ENCODE results near the gene RNF169. TPM values are rescaled to one million over a fixed set of nuclear protein-coding genes. Genes with fewer than 3 reads are reported as not detected.
"Not testable (repeated sequence)": the region's sequence is repeated elsewhere in the genome, so short reads cannot be mapped to it uniquely, and the experiment has no call there.

The RNF169 gene
- total RNA-seq, 1 donor from 2014 or later, result 21.2 TPM

GRCh38 chr11:74824285-74824982 lies 75.8 kb downstream of the RNF169 start:
- intact Hi-C loops (cut with DNase I), result no loop called here
- Histone ChIP-seq H3K27me3 (ENCODE audit: low read depth) (no peaks in the 10 kb centered on the region), H3K4me1 (peaks cover 22% of the 10 kb centered on the region), H3K27ac (no peak overlapping the region), H3K36me3 (no peaks in the 10 kb centered on the region), H3K9me3 (no peaks in the 10 kb centered on the region), H3K4me3 (no peak overlapping the region)
- TF ChIP-seq, protein P1, sequence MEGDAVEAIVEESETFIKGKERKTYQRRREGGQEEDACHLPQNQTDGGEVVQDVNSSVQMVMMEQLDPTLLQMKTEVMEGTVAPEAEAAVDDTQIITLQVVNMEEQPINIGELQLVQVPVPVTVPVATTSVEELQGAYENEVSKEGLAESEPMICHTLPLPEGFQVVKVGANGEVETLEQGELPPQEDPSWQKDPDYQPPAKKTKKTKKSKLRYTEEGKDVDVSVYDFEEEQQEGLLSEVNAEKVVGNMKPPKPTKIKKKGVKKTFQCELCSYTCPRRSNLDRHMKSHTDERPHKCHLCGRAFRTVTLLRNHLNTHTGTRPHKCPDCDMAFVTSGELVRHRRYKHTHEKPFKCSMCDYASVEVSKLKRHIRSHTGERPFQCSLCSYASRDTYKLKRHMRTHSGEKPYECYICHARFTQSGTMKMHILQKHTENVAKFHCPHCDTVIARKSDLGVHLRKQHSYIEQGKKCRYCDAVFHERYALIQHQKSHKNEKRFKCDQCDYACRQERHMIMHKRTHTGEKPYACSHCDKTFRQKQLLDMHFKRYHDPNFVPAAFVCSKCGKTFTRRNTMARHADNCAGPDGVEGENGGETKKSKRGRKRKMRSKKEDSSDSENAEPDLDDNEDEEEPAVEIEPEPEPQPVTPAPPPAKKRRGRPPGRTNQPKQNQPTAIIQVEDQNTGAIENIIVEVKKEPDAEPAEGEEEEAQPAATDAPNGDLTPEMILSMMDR (IDR thresholded peaks at IDR 0.05), result no peak
- DNase-seq, result no peak
- ATAC-seq, result no peak

DNA sequence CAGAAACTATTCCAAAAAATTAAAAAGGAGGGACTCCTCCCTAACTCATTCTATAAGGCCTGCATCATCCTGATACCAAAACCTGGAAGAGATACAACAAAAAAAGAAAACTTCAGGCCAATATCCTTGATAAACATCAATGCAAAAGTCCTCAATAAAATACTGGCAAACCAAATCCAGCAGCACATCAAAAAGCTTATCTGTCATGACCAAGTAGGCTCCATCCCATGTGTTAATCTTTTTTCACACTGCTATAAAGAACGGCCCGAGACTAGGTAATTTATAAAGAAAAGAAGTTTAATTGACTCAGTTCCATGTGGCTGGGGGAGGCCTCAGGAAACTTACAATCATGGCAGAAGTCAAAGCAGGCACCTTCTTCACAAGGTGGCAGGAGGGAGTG lies 76.9 kb downstream of the RNF169 start:
- H3K9me3 ChIP-seq; H3K27me3 ChIP-seq (ENCODE audit: low read depth); intact Hi-C loops (cut with DNase I); H3K27ac ChIP-seq; H3K4me3 ChIP-seq; DNase-seq; ATAC-seq; H3K36me3 ChIP-seq: not testable (repeated sequence)
- peaks cover 14% of the 10 kb centered on the region for H3K4me1 ChIP-seq

GRCh38 chr11:74826901-74827300 lies 78.3 kb downstream of the RNF169 start:
- intact Hi-C loops (cut with DNase I), result no loop called here
- Histone ChIP-seq H3K36me3 (no peaks in the 10 kb centered on the region), H3K4me3 (no peak overlapping the region), H3K9me3 (no peaks in the 10 kb centered on the region), H3K27ac (no peak overlapping the region), H3K27me3 (ENCODE audit: low read depth) (no peaks in the 10 kb centered on the region), H3K4me1 (peaks cover 12% of the 10 kb centered on the region)
- ATAC-seq, result no peak
- TF ChIP-seq, protein P1 (IDR thresholded peaks at IDR 0.05), result no peak
- no peak for DNase-seq

- intact Hi-C loops (cut with DNase I), result no loop called here
- Histone ChIP-seq H3K4me3 (no peak overlapping the region), H3K27me3 (ENCODE audit: low read depth) (no peaks in the 10 kb centered on the region), H3K36me3 (peaks cover 59% of the 10 kb centered on the region), H3K27ac (no peak overlapping the region), H3K9me3 (no peaks in the 10 kb centered on the region), H3K4me1 (no peaks in the 10 kb centered on the region)
- DNase-seq (no peak), ATAC-seq (no peak)
- TF ChIP-seq, protein P1 (IDR thresholded peaks at IDR 0.05), result no peak
These were observed 88.5 kb downstream of the RNF169 start for GRCh38 chr11:74837191-74837590.

DNA sequence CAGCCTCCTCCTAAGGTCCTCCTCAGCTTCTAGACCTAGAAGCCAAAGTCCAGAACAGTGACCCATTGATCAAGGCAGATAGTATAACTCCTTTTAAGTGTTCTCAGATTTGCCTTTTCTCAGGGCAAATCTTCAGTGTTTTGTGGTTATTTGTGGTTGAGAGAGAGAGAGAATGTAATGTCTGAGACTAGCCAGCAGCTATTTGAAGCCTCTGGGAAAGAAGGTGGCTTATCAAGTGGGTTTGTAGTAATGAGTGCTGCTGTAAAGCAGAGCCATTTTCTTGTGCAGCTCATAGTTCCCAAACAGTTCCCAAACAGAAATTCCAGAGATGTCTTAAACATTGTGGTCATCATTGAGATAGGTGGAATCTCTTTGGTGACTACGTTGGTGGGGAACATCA lies 89.5 kb downstream of the RNF169 start:
- intact Hi-C loops (cut with DNase I), result no loop called here
- TF ChIP-seq, protein P1 (IDR thresholded peaks at IDR 0.05), result no peak
- no peak for DNase-seq
- Histone ChIP-seq H3K9me3 (no peaks in the 10 kb centered on the region), H3K27me3 (ENCODE audit: low read depth) (no peaks in the 10 kb centered on the region), H3K4me3 (no peak overlapping the region), H3K27ac (no peak overlapping the region), H3K4me1 (no peaks in the 10 kb centered on the region), H3K36me3 (peaks cover 64% of the 10 kb centered on the region)
- no peak for ATAC-seq

DNA sequence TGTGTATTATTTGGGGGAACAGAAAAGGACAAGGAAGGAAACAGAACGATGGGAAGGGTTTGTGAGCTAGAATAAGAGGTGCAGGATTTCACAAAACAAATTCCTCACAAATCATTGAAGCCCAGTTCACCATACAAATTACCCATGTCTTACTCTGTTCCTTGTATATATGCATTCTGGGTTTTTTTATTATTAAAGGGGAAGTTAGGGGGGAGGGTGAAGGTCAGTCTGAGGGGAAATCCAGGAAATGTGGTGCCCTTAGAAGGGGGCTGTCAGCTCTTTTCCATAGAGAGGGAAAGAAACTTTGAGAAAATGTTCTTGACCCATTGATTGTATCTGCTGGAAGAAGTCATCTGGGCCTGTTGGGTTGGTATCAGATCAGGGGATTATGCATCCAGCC lies 90.8 kb downstream of the RNF169 start:
- DNase-seq (no peak), ATAC-seq (no peak)
- Histone ChIP-seq H3K4me3 (no peak overlapping the region), H3K9me3 (no peaks in the 10 kb centered on the region), H3K27me3 (ENCODE audit: low read depth) (no peaks in the 10 kb centered on the region), H3K27ac (no peak overlapping the region), H3K36me3 (peaks cover 64% of the 10 kb centered on the region), H3K4me1 (no peaks in the 10 kb centered on the region)
- intact Hi-C loops (cut with DNase I), result no loop called here
- TF ChIP-seq, protein P1 (IDR thresholded peaks at IDR 0.05), result no peak
